MM.1S (cell line): ENCODE results near the gene SMG6.

ENCODE experiments used
- DNase-seq: peaks from one replicate; pipeline ENCODE4 v3.0.0-alpha.2; 2015
- H2AFZ ChIP-seq: fragments of 300-600 bp; sonication (generic); 2 replicates; pipeline ENCODE4 v1.6.0; 2016; ENCODE audit warnings: antibody characterized with exemption, low read length
- H3F3A ChIP-seq: fragments of 300-600 bp; sonication (generic); 2 replicates; pipeline ENCODE4 v1.6.1; 2016; ENCODE audit warnings: mild to moderate bottlenecking, antibody characterized with exemption, low read length, moderate library complexity, mixed read lengths; ENCODE audit not compliant: insufficient read depth
- H3K27ac ChIP-seq: fragments of 300-600 bp; sonication (generic); 2 replicates; pipeline ENCODE4 v1.5.1; 2016; ENCODE audit warnings: mild to moderate bottlenecking, low read length
- H3K27me3 ChIP-seq: fragments of 300-600 bp; sonication (generic); replicated peaks from 2 replicates; pipeline ENCODE4 v1.6.0; 2016; ENCODE audit warnings: low read length; ENCODE audit not compliant: insufficient read depth
- H3K36me3 ChIP-seq: fragments of 300-600 bp; sonication (generic); replicated peaks from 2 replicates; pipeline ENCODE4 v1.6.1; 2016; ENCODE audit warnings: mild to moderate bottlenecking, low read length, mixed read lengths; ENCODE audit not compliant: insufficient read depth
- H3K4me1 ChIP-seq: fragments of 300-600 bp; sonication (generic); 2 replicates; pipeline ENCODE4 v1.6.1; 2016; ENCODE audit warnings: low read length, mixed read lengths
- H3K4me2 ChIP-seq: fragments of 300-600 bp; sonication (generic); 2 replicates; pipeline ENCODE4 v1.6.0; 2016; ENCODE audit warnings: low read depth, low read length
- H3K4me3 ChIP-seq: fragments of 300-600 bp; sonication (generic); 2 replicates; pipeline ENCODE4 v1.5.1; 2016; ENCODE audit warnings: low read length, mixed read lengths
- H3K79me2 ChIP-seq: fragments of 300-600 bp; sonication (generic); 2 replicates; pipeline ENCODE4 v1.6.1; 2016; ENCODE audit warnings: mixed run types, low read length, mixed read lengths
- H3K9ac ChIP-seq: fragments of 300-600 bp; sonication (generic); 2 replicates; pipeline ENCODE4 v1.6.1; 2016; ENCODE audit warnings: low read length, mixed read lengths
- H3K9me2 ChIP-seq: fragments of 300-600 bp; sonication (generic); replicated peaks from 2 replicates; pipeline ENCODE4 v1.6.1; 2016; ENCODE audit warnings: mild to moderate bottlenecking, low read length, mixed read lengths; ENCODE audit not compliant: insufficient read depth
- H3K9me3 ChIP-seq: fragments of 300-600 bp; sonication (generic); replicated peaks from 2 replicates; pipeline ENCODE4 v1.6.1; 2016; ENCODE audit warnings: mild to moderate bottlenecking, low read length, mixed read lengths; ENCODE audit not compliant: insufficient read depth
- H4K20me1 ChIP-seq: fragments of 300-600 bp; sonication (generic); 2 replicates; pipeline ENCODE4 v1.6.1; 2016; ENCODE audit warnings: mild to moderate bottlenecking, low read length, moderate library complexity, mixed read lengths; ENCODE audit not compliant: insufficient read depth
- EZH2 ChIP-seq: fragments of 300-600 bp; sonication (generic); optimal IDR thresholded peaks from 2 replicates; pipeline ENCODE3; 2017; ENCODE audit warnings: low read depth, mild to moderate bottlenecking, antibody characterized with exemption, low read length, mixed read lengths
- EZH2phosphoT487 ChIP-seq: fragments of 300-600 bp; sonication (generic); IDR thresholded peaks from 2 replicates; pipeline ENCODE4 v1.6.1; 2018; ENCODE audit warnings: antibody characterized with exemption, low read length
- TF ChIP-seq, protein P1 (sequence below): fragments of 300-600 bp; sonication (generic); IDR thresholded peaks from 2 replicates; pipeline ENCODE4 v1.5.1; 2016; ENCODE audit warnings: antibody characterized with exemption, low read length, mixed read lengths

The SMG6 gene

DNA sequence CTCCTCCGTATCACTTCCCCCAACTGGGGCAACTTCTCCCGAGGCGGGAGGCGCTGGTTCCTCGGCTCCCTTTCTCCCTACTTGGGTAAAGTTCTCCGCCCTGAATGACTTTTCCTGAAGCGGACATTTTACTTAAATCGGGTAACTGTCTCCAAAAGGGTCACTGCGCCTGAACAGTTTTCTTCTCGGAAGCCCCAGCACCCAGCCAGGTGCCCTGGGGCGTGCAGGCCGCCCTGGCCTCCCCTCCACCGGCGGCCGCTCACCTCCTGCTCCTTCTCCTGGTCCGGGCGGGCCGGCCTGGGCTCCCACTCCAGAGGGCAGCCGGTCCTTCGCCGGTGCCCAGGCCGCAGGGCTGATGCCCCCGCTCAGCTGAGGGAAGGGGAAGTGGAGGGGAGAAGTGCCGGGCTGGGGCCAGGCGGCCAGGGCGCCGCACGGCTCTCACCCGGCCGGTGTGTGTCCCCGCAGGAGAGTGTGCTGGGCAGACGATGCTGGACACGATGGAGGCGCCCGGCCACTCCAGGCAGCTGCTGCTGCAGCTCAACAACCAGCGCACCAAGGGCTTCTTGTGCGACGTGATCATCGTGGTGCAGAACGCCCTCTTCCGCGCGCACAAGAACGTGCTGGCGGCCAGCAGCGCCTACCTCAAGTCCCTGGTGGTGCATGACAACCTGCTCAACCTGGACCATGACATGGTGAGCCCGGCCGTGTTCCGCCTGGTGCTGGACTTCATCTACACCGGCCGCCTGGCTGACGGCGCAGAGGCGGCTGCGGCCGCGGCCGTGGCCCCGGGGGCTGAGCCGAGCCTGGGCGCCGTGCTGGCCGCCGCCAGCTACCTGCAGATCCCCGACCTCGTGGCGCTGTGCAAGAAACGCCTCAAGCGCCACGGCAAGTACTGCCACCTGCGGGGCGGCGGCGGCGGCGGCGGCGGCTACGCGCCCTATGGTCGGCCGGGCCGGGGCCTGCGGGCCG, 247.1 kb downstream of the SMG6 start:
- Histone ChIP-seq H2AFZ (no peak overlapping the region), H3K27ac (no peak overlapping the region), H3K79me2 (no peaks in the 10 kb centered on the region), H3K27me3 (peaks cover 24% of the 10 kb centered on the region), H4K20me1 (no peaks in the 10 kb centered on the region), H3F3A (peaks cover 16% of the 10 kb centered on the region; the same call in 1 of the 2 replicates), H3K4me1 (peaks cover 8% of the 10 kb centered on the region), H3K9me3 (no peaks in the 10 kb centered on the region), H3K4me2 (no peak overlapping the region), H3K36me3 (no peaks in the 10 kb centered on the region), H3K4me3 (no peak overlapping the region), H3K9me2 (no peaks in the 10 kb centered on the region), H3K9ac (no peak overlapping the region)
- TF ChIP-seq EZH2phosphoT487 = no peak
- no peak for TF ChIP-seq EZH2
- TF ChIP-seq, protein P1, sequence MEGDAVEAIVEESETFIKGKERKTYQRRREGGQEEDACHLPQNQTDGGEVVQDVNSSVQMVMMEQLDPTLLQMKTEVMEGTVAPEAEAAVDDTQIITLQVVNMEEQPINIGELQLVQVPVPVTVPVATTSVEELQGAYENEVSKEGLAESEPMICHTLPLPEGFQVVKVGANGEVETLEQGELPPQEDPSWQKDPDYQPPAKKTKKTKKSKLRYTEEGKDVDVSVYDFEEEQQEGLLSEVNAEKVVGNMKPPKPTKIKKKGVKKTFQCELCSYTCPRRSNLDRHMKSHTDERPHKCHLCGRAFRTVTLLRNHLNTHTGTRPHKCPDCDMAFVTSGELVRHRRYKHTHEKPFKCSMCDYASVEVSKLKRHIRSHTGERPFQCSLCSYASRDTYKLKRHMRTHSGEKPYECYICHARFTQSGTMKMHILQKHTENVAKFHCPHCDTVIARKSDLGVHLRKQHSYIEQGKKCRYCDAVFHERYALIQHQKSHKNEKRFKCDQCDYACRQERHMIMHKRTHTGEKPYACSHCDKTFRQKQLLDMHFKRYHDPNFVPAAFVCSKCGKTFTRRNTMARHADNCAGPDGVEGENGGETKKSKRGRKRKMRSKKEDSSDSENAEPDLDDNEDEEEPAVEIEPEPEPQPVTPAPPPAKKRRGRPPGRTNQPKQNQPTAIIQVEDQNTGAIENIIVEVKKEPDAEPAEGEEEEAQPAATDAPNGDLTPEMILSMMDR = no peak
- no peak for DNase-seq

DNA sequence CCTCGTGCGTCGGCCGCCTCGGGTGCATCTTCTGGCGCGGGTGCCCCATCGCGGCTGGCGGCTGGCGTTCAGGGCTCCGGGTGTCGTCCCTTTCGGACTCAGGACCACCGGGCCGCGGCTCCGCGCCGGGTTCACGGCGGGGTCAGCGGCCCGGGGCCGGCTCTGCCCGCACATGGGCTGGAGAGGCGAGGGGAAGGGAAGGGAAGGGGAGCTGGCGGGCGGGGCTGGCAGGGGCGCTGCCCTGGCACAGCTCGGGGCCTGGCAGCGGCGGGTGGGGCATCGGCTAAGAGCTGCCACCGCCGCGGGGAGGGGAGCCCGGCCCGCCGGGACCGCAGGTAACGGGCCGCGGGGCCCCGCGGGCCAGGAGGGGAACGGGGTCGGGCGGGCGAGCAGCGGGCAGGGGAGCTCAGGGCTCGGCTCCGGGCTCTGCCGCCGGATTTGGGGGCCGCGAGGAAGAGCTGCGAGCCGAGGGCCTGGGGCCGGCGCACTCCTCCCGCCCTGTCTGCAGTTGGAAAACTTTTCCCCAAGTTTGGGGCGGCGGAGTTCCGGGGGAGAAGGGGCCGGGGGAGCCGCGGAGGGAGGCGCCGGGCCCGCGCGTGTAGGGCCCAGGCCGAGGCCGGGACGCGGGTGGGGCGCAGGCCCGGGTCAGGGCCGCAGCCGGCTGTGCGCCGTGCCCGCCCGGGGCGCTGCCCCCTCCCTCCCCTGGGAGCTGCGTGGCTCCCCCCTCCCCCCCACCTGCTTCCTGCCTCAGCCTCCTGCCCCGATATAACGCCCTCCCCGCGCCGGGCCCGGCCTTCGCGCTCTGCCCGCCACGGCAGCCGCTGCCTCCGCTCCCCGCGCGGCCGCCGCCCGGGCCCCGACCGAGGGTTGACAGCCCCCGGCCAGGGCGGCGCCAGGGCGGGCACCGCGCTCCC, 248.0 kb downstream of the SMG6 start:
- Histone ChIP-seq H3K4me1 (peaks cover 8% of the 10 kb centered on the region), H3K36me3 (no peaks in the 10 kb centered on the region), H3K9me3 (no peaks in the 10 kb centered on the region), H3K9me2 (no peaks in the 10 kb centered on the region), H3K4me2 (peak overlapping the region; percentile 99), H3F3A (peaks cover 18% of the 10 kb centered on the region; the same call in 1 of the 2 replicates), H3K4me3 (peak overlapping the region; percentile 70), H4K20me1 (no peaks in the 10 kb centered on the region), H3K9ac (0 out of 2 replicates have a peak overlapping the region, but pooled peaks have one; percentile 10), H3K27ac (no peak overlapping the region), H3K27me3 (peaks cover 33% of the 10 kb centered on the region), H3K79me2 (no peaks in the 10 kb centered on the region), H2AFZ (peak overlapping the region; percentile 43)
- no peak for DNase-seq
- TF ChIP-seq, protein P1 = no peak
- TF ChIP-seq EZH2phosphoT487 = no peak
- TF ChIP-seq EZH2 = no peak

GRCh38 chr17:2054512-2055291, 248.9 kb downstream of the SMG6 start, which contains the start of gene HIC1:
Gene HIC1, plus strand, starts transcription at chr17:2055103. Its CDS starts 1,588 bp downstream, at chr17:2056691.
- Histone ChIP-seq H3K27ac (no peak within 1 kb of the TSS), H3K27me3 (peaks cover 35% of the 10 kb centered on the region), H2AFZ (peak within 1 kb of the TSS; percentile 70)

More at GRCh38 chr17:2054512-2055291, 248.9 kb downstream of the SMG6 start, which contains the start of gene HIC1:
- Histone ChIP-seq H3F3A (peaks cover 18% of the 10 kb centered on the region; the same call in 1 of the 2 replicates), H3K9me3 (no peaks in the 10 kb centered on the region), H3K9ac (peak within 1 kb of the TSS; percentile 10; the same call in 1 of the 2 replicates), H4K20me1 (no peaks in the 10 kb centered on the region), H3K9me2 (no peaks in the 10 kb centered on the region), H3K4me1 (peaks cover 8% of the 10 kb centered on the region), H3K79me2 (no peaks in the 10 kb centered on the region), H3K4me2 (peak within 1 kb of the TSS; percentile 99), H3K4me3 (peak within 1 kb of the TSS; percentile 70), H3K36me3 (no peaks in the 10 kb centered on the region)
- TF ChIP-seq, protein P1 = peak; percentile 82
- TF ChIP-seq EZH2 = no peak
- DNase-seq = peak; percentile 75
